Uterus (tissue), 4 donors: ENCODE data around the gene FOCAD. TPM values are rescaled to one million over a fixed set of nuclear protein-coding genes. Genes with fewer than 3 reads are reported as not detected.
A peak's percentile ranks its signal among the peaks of the same experiment; 100 is the strongest.

ENCODE experiments used
- DNase-seq, 2 donors: peaks; one replicate each; pipeline ENCODE4 v3.0.0-alpha.2; 2019 to 2020
- H3K27ac ChIP-seq, 2 donors: fragments of 200-600 bp; sonication (generic); 1 replicate in 1 of 2; 2 replicates in 1 of 2; pipeline ENCODE4 v1.5.1; 2016 to 2018
- H3K27me3 ChIP-seq, 2 donors: fragments of 200-600 bp; sonication (generic); one replicate each; pipeline ENCODE4 v1.5.1; 2018 to 2019; ENCODE audit warnings: control low read depth in 1 of 2
- H3K36me3 ChIP-seq, 2 donors: fragments of 200-600 bp; sonication (generic); one replicate each; pipeline ENCODE4 v1.5.1; 2019; ENCODE audit warnings: control low read depth in 1 of 2
- H3K4me1 ChIP-seq, 2 donors: fragments of 200-600 bp; sonication (generic); one replicate each; pipeline ENCODE4 v1.5.1; 2018 to 2019; ENCODE audit warnings: control low read depth in 1 of 2
- H3K4me3 ChIP-seq, 2 donors: fragments of 200-600 bp; sonication (generic); 1 replicate in 1 of 2; 2 replicates in 1 of 2; pipeline ENCODE4 v1.5.1; 2018 to 2019; ENCODE audit warnings: mild to moderate bottlenecking in 1 of 2
- H3K9me3 ChIP-seq, 2 donors: fragments of 200-600 bp; sonication (generic); one replicate each; pipeline ENCODE4 v1.5.1; 2019; ENCODE audit warnings: control low read depth in 1 of 2
- CTCF ChIP-seq, 4 experiments: fragments of 200-600 bp in 2 of 4; fragments of 450-650 bp in 2 of 4; sonication (generic) in 2 of 4; IDR thresholded peaks; one replicate each; pipeline ENCODE4 v1.5.1; 2016 to 2019; ENCODE audit warnings: antibody characterized with exemption in 4 of 4, mild to moderate bottlenecking in 2 of 4, moderate library complexity in 1 of 4
- POLR2A ChIP-seq, 2 donors: fragments of 450-650 bp; IDR thresholded peaks; one replicate each; pipeline ENCODE4 v1.6.1; 2016; ENCODE audit warnings: antibody characterized with exemption in 2 of 2, mild to moderate bottlenecking in 1 of 2, moderate library complexity in 1 of 2
- intact Hi-C: fragments of 100-400 bp; cut with DNase I; formaldehyde crosslinking; loops from one replicate; pipeline ENCODE4 v1.15.1; 2023; ENCODE audit warnings: low total_unique reads
- total RNA-seq, 4 donors: library from RNA; depleted of rRNA in 3 of 4; stranded (reverse); fragments of >200 nt in 3 of 4; gene quantifications; one replicate each; pipeline versions ENCODE4 v1.1.0 to v1.2.4, GENCODE V29; 2014 to 2023
- donor health status: DM: yes; HTN: yes; CAD: no.

Gene FOCAD
- 10 to 100 TPM; 24.1 to 86.5 (median 34.3) TPM for total RNA-seq

GRCh38 chr9:20684035-20684874 is at the start of gene FOCAD:
FOCAD (plus strand) TSS chr9:20684259; CDS start chr9:20715354, 31,095 bp downstream.
- Histone ChIP-seq H3K36me3 (no peaks in the 10 kb centered on the region), H3K27ac (peak within 1 kb of the TSS; percentile 90 to 95), H3K27me3 (no peaks in the 10 kb centered on the region), H3K4me1 (peaks cover 0 to 2% of the 10 kb centered on the region in 2 donors), H3K9me3 (no peaks in the 10 kb centered on the region), H3K4me3 (peak within 1 kb of the TSS; percentile 67 to 73)
- peak; percentile 93 to 96 for DNase-seq
- intact Hi-C loops, result no loop called here
- TF ChIP-seq CTCF (IDR thresholded peaks at IDR 0.05), result peak in 2 of 4 experiments; percentile 0 to 11
- peak; percentile 99 for TF ChIP-seq POLR2A (IDR thresholded peaks at IDR 0.05)

DNA sequence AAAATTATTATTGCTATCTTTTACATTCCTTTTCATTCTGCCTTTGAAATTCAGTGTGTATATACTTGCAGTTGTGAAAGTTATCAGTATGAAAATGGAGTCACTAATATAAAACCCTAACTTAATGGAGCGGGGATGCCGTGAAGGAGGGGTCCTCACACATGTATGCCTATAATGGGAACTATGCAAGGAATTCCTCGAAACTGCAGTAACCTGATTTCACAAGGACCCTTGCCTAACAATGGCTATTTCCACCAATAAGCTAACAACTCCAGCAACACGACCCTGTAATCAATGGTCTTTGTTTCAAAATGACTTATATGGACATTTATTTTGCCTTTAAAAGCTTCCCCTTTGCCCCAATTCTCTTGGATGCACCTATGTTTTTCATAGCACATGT is 49.2 kb upstream of the FOCAD start:
- Histone ChIP-seq H3K9me3 (no peaks in the 10 kb centered on the region), H3K4me3 (no peak overlapping the region), H3K36me3 (no peaks in the 10 kb centered on the region), H3K4me1 (no peaks in the 10 kb centered on the region), H3K27me3 (no peaks in the 10 kb centered on the region), H3K27ac (no peak overlapping the region)
- intact Hi-C loops, result no loop called here
- no peak for DNase-seq
- no peak for TF ChIP-seq POLR2A (IDR thresholded peaks at IDR 0.05)
- TF ChIP-seq CTCF (IDR thresholded peaks at IDR 0.05), result no peak

DNA sequence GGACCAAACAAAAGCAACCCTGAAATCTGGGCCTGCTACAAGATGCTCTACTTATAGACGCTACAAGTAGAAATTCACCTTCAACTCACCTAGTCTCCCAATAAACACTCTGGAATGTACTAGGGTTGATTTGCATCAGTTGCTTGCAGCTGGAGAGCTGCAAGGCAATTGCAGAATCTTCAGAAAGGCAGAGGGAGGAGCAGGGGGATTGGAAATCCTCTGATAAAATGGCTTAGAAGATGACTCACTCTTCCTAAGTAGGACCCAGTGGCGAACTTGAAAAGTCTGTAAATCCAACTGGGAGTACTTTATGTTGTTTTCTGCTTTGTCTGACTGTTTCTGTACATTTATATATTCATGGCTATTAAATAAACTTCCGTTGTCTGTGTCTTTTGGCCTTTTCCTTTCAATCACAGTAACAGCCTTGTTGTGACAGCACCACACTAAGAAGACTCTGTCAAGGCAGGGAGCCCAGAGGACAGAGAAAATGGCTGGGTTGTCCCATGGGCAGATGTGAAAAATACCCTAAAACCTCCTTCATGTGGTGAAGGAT is 47.1 kb upstream of the FOCAD start:
- no peaks in the 10 kb centered on the region for H3K9me3 ChIP-seq
- H3K36me3 ChIP-seq, result no peaks in the 10 kb centered on the region
- H3K27ac ChIP-seq, result no peak overlapping the region
- intact Hi-C loops, result no loop called here
- no peak for DNase-seq
- no peaks in the 10 kb centered on the region for H3K27me3 ChIP-seq
- H3K4me3 ChIP-seq, result no peak overlapping the region
- no peak for TF ChIP-seq POLR2A (IDR thresholded peaks at IDR 0.05)
- TF ChIP-seq CTCF (IDR thresholded peaks at IDR 0.05), result no peak
- no peaks in the 10 kb centered on the region for H3K4me1 ChIP-seq

DNA sequence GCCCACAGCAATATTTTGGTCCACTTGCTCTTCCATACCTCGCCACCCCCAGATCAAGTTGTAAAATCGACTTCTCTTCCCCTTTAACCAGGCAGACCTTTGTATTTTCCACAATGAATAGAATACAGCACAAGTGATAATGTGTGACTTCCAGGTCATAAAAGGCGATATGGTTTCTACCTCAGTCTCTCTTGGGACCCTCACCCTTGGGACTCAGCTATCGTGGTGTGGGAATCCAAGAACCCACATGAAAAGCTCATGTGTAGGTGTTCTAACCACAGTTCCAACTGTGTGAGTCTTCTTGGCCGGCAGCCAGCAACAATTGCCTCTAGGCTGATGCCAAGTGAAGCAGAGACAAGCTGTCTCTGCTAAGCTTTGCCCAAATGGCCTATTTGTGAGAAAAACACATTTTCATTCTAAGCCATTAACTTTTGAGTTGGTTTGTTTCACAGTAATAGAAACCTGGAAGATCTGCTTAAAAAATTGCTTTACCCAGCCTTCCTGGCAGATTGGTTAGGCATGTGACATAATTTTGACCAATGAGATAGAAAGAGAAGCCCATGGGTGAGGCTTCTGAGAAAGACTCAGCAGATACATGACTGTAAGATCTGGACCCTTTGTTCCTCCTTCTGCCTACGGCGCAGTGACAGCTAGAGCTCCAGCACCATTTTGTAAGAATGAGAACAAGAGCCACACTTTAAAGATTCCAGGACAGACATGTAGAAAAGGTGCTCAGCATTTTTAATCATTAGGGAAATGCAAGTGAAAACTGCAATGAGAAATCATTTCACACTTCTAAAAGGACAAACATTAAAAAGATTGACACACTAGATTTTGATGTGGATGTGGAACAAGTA is 43.5 kb upstream of the FOCAD start:
- H3K4me3 ChIP-seq, result no peak overlapping the region
- intact Hi-C loops, result no loop called here
- no peaks in the 10 kb centered on the region for H3K36me3 ChIP-seq
- no peaks in the 10 kb centered on the region for H3K27me3 ChIP-seq
- no peak overlapping the region for H3K27ac ChIP-seq
- DNase-seq, result no peak
- TF ChIP-seq POLR2A (IDR thresholded peaks at IDR 0.05) (no peak), CTCF (IDR thresholded peaks at IDR 0.05) (no peak)
- no peaks in the 10 kb centered on the region for H3K4me1 ChIP-seq
- no peaks in the 10 kb centered on the region for H3K9me3 ChIP-seq
